ENCODE measurements around the gene SLC39A11.

- TF ChIP-seq HNRNPLL (IDR thresholded peaks at IDR 0.05; ENCODE audit: low read depth, low read length, poor library complexity, severe bottlenecking) (no peak), NR2F1 (CRISPR knock-in tag; IDR thresholded peaks at IDR 0.05) (no peak), BCL6 (CRISPR knock-in tag; IDR thresholded peaks at IDR 0.05) (no peak), POLR2A (IDR thresholded peaks at IDR 0.05; ENCODE audit: insufficient read depth in 1 of 2, low read depth in 2 of 2, low read length in 2 of 2) (no peak), ZFP41 (CRISPR knock-in tag; IDR thresholded peaks at IDR 0.05; ENCODE audit: borderline replicate concordance) (no peak), POLR2AphosphoS5 (IDR thresholded peaks at IDR 0.05; ENCODE audit: low read depth, low read length) (no peak), GLI4 (CRISPR knock-in tag; IDR thresholded peaks at IDR 0.05; ENCODE audit: borderline replicate concordance) (no peak), RFXAP (CRISPR knock-in tag; IDR thresholded peaks at IDR 0.05; ENCODE audit: borderline replicate concordance) (no peak), ZNF274 (CRISPR knock-in tag; IDR thresholded peaks at IDR 0.05) (no peak), SUZ12 (IDR thresholded peaks at IDR 0.05; ENCODE audit: low read depth, low read length) (no peak), CSRNP1 (CRISPR knock-in tag; IDR thresholded peaks at IDR 0.05) (no peak), ETV6 (CRISPR knock-in tag; conservative IDR thresholded peaks at IDR 0.05) (no peak), SMAD9 (CRISPR knock-in tag; IDR thresholded peaks at IDR 0.05) (no peak), NFE2L1 (CRISPR knock-in tag; IDR thresholded peaks at IDR 0.05; ENCODE audit: borderline replicate concordance) (no peak)
Measured at GRCh38 chr17:72934927-72935326, 157.6 kb downstream of the SLC39A11 start.

All from HepG2 (cell line).